ENCODE results near the gene SBF2.
A peak's percentile ranks its signal among the peaks of the same experiment; 100 is the strongest.

SBF2 gene

GRCh38 chr11:10113852-10114251 is 180.2 kb downstream of the SBF2 start:
- Histone ChIP-seq H3K23ac (ENCODE audit: low read length in 2 of 2) (no peak overlapping the region), H2BK120ac (ENCODE audit: low read depth, low read length) (no peak overlapping the region), H3K27me3 (ENCODE audit: control insufficient read depth in 1 of 2, insufficient read depth in 1 of 2, low read length in 2 of 2) (no peaks in the 10 kb centered on the region), H3K4me2 (ENCODE audit: low read length, poor library complexity, severe bottlenecking) (no peak overlapping the region), H3K79me1 (replicated peaks; ENCODE audit: low read length, poor library complexity, severe bottlenecking) (peaks cover 6% of the 10 kb centered on the region), H3K9ac (ENCODE audit: low read length) (no peak overlapping the region), H2AFZ (ENCODE audit: low read depth, low read length) (no peak overlapping the region), H4K8ac (ENCODE audit: low read length) (no peak overlapping the region), H3K27ac (ENCODE audit: low read length, poor library complexity, severe bottlenecking) (no peak overlapping the region), H3K9me3 (ENCODE audit: control insufficient read depth, low read length) (no peaks in the 10 kb centered on the region), H3K4ac (ENCODE audit: low read depth in 1 of 2, low read length in 2 of 2) (no peak overlapping the region), H2BK12ac (ENCODE audit: low read length in 2 of 2) (no peak overlapping the region), H3K4me3 (ENCODE audit: insufficient read depth in 1 of 2, low read depth in 1 of 2, low read length in 2 of 2) (no peak overlapping the region), H2BK5ac (ENCODE audit: low read depth, low read length, poor library complexity, severe bottlenecking) (no peak overlapping the region), H3K36me3 (ENCODE audit: control insufficient read depth in 1 of 2, insufficient read depth in 2 of 2, low read depth in 1 of 2, low read length in 2 of 2) (no peaks in the 10 kb centered on the region), H3K14ac (ENCODE audit: low read length in 2 of 2) (no peak overlapping the region), H3K18ac (ENCODE audit: low read depth in 1 of 2, low read length in 2 of 2) (no peak overlapping the region), H2AK5ac (ENCODE audit: low read length, severe bottlenecking) (no peak overlapping the region), H4K91ac (ENCODE audit: low read length) (no peak overlapping the region), H2BK15ac (ENCODE audit: low read depth, poor library complexity, severe bottlenecking) (no peak overlapping the region), H3K4me1 (ENCODE audit: control insufficient read depth, insufficient read depth, low read depth, low read length) (no peaks in the 10 kb centered on the region)
- DNase-seq = no peak

- Histone ChIP-seq H3K23ac (ENCODE audit: low read length in 2 of 2) (no peak overlapping the region), H3K27ac (ENCODE audit: low read length, poor library complexity, severe bottlenecking) (no peak overlapping the region), H4K91ac (ENCODE audit: low read length) (no peak overlapping the region), H2AFZ (ENCODE audit: low read depth, low read length) (no peak overlapping the region), H2BK5ac (ENCODE audit: low read depth, low read length, poor library complexity, severe bottlenecking) (no peak overlapping the region), H3K36me3 (ENCODE audit: control insufficient read depth in 1 of 2, insufficient read depth in 2 of 2, low read depth in 1 of 2, low read length in 2 of 2) (no peaks in the 10 kb centered on the region), H3K4me2 (ENCODE audit: low read length, poor library complexity, severe bottlenecking) (no peak overlapping the region), H3K18ac (ENCODE audit: low read depth in 1 of 2, low read length in 2 of 2) (no peak overlapping the region), H2BK120ac (ENCODE audit: low read depth, low read length) (no peak overlapping the region), H2BK15ac (ENCODE audit: low read depth, poor library complexity, severe bottlenecking) (no peak overlapping the region), H3K9me3 (ENCODE audit: control insufficient read depth, low read length) (no peaks in the 10 kb centered on the region), H3K4me1 (ENCODE audit: control insufficient read depth, insufficient read depth, low read depth, low read length) (no peaks in the 10 kb centered on the region), H3K14ac (ENCODE audit: low read length in 2 of 2) (no peak overlapping the region), H3K9ac (ENCODE audit: low read length) (peak overlapping the region; percentile 85), H3K27me3 (ENCODE audit: control insufficient read depth in 1 of 2, insufficient read depth in 1 of 2, low read length in 2 of 2) (no peaks in the 10 kb centered on the region), H2BK12ac (ENCODE audit: low read length in 2 of 2) (no peak overlapping the region), H3K79me1 (replicated peaks; ENCODE audit: low read length, poor library complexity, severe bottlenecking) (peaks cover 6% of the 10 kb centered on the region), H3K4me3 (ENCODE audit: insufficient read depth in 1 of 2, low read depth in 1 of 2, low read length in 2 of 2) (peak overlapping the region in 1 of 2 experiments; percentile 52), H4K8ac (ENCODE audit: low read length) (no peak overlapping the region), H3K4ac (ENCODE audit: low read depth in 1 of 2, low read length in 2 of 2) (no peak overlapping the region), H2AK5ac (ENCODE audit: low read length, severe bottlenecking) (no peak overlapping the region)
- no CpG with 5 or more reads among the region's 1 CpG for WGBS
- peak; percentile 29 for DNase-seq
Observed at GRCh38 chr11:10109806-10110205, 184.2 kb downstream of the SBF2 start.

GRCh38 chr11:10108915-10109680 is 184.9 kb downstream of the SBF2 start:
- no peak overlapping the region for H3K23ac ChIP-seq (ENCODE audit: low read length in 2 of 2)
- H3K4me1 ChIP-seq (ENCODE audit: control insufficient read depth, insufficient read depth, low read depth, low read length) = no peaks in the 10 kb centered on the region
- peaks cover 8% of the 10 kb centered on the region for H3K79me1 ChIP-seq (replicated peaks; ENCODE audit: low read length, poor library complexity, severe bottlenecking)
- H2BK5ac ChIP-seq (ENCODE audit: low read depth, low read length, poor library complexity, severe bottlenecking) = no peak overlapping the region
- no peak overlapping the region for H3K4ac ChIP-seq (ENCODE audit: low read depth in 1 of 2, low read length in 2 of 2)
- H3K4me3 ChIP-seq (ENCODE audit: insufficient read depth in 1 of 2, low read depth in 1 of 2, low read length in 2 of 2) = peak overlapping the region in 1 of 2 experiments; percentile 52
- no peaks in the 10 kb centered on the region for H3K36me3 ChIP-seq (ENCODE audit: control insufficient read depth in 1 of 2, insufficient read depth in 2 of 2, low read depth in 1 of 2, low read length in 2 of 2)
- no peak overlapping the region for H3K14ac ChIP-seq (ENCODE audit: low read length in 2 of 2)
- H2AFZ ChIP-seq (ENCODE audit: low read depth, low read length) = no peak overlapping the region
- H3K4me2 ChIP-seq (ENCODE audit: low read length, poor library complexity, severe bottlenecking) = no peak overlapping the region
- no peak overlapping the region for H2AK5ac ChIP-seq (ENCODE audit: low read length, severe bottlenecking)
- WGBS = 40% methylated on average over 1 of the region's 3 CpGs
- H2BK15ac ChIP-seq (ENCODE audit: low read depth, poor library complexity, severe bottlenecking) = no peak overlapping the region
- no peak overlapping the region for H4K91ac ChIP-seq (ENCODE audit: low read length)
- no peak overlapping the region for H3K27ac ChIP-seq (ENCODE audit: low read length, poor library complexity, severe bottlenecking)
- H2BK120ac ChIP-seq (ENCODE audit: low read depth, low read length) = no peak overlapping the region
- no peak overlapping the region for H2BK12ac ChIP-seq (ENCODE audit: low read length in 2 of 2)
- H3K9me3 ChIP-seq (ENCODE audit: control insufficient read depth, low read length) = no peaks in the 10 kb centered on the region
- no peak overlapping the region for H3K18ac ChIP-seq (ENCODE audit: low read depth in 1 of 2, low read length in 2 of 2)
- DNase-seq = no peak
- H3K9ac ChIP-seq (ENCODE audit: low read length) = peak overlapping the region; percentile 85
- no peaks in the 10 kb centered on the region for H3K27me3 ChIP-seq (ENCODE audit: control insufficient read depth in 1 of 2, insufficient read depth in 1 of 2, low read length in 2 of 2)
- H4K8ac ChIP-seq (ENCODE audit: low read length) = no peak overlapping the region

GRCh38 chr11:10107497-10107896 is 186.5 kb downstream of the SBF2 start:
- no peak overlapping the region for H4K91ac ChIP-seq (ENCODE audit: low read length)

More at GRCh38 chr11:10107497-10107896, 186.5 kb downstream of the SBF2 start:
- DNase-seq = no peak
- Histone ChIP-seq H2BK15ac (ENCODE audit: low read depth, poor library complexity, severe bottlenecking) (no peak overlapping the region), H3K18ac (ENCODE audit: low read depth in 1 of 2, low read length in 2 of 2) (no peak overlapping the region), H3K27ac (ENCODE audit: low read length, poor library complexity, severe bottlenecking) (no peak overlapping the region), H3K79me1 (replicated peaks; ENCODE audit: low read length, poor library complexity, severe bottlenecking) (peaks cover 6% of the 10 kb centered on the region), H2BK120ac (ENCODE audit: low read depth, low read length) (no peak overlapping the region), H3K4me1 (ENCODE audit: control insufficient read depth, insufficient read depth, low read depth, low read length) (no peaks in the 10 kb centered on the region), H3K4me3 (ENCODE audit: insufficient read depth in 1 of 2, low read depth in 1 of 2, low read length in 2 of 2) (no peak overlapping the region), H2BK12ac (ENCODE audit: low read length in 2 of 2) (no peak overlapping the region), H3K9me3 (ENCODE audit: control insufficient read depth, low read length) (no peaks in the 10 kb centered on the region), H3K14ac (ENCODE audit: low read length in 2 of 2) (no peak overlapping the region), H2AK5ac (ENCODE audit: low read length, severe bottlenecking) (no peak overlapping the region), H2BK5ac (ENCODE audit: low read depth, low read length, poor library complexity, severe bottlenecking) (no peak overlapping the region), H3K9ac (ENCODE audit: low read length) (no peak overlapping the region), H4K8ac (ENCODE audit: low read length) (no peak overlapping the region), H3K4ac (ENCODE audit: low read depth in 1 of 2, low read length in 2 of 2) (no peak overlapping the region), H3K23ac (ENCODE audit: low read length in 2 of 2) (no peak overlapping the region), H3K4me2 (ENCODE audit: low read length, poor library complexity, severe bottlenecking) (no peak overlapping the region), H3K27me3 (ENCODE audit: control insufficient read depth in 1 of 2, insufficient read depth in 1 of 2, low read length in 2 of 2) (no peaks in the 10 kb centered on the region), H2AFZ (ENCODE audit: low read depth, low read length) (no peak overlapping the region), H3K36me3 (ENCODE audit: control insufficient read depth in 1 of 2, insufficient read depth in 2 of 2, low read depth in 1 of 2, low read length in 2 of 2) (no peaks in the 10 kb centered on the region)
- WGBS = 93% methylated on average over 2 of the region's 2 CpGs

Data from mesenchymal stem cell (in vitro differentiated cells and primary cell).